Measurements from ENCODE around the gene MACIR. TPM values are rescaled to one million over a fixed set of nuclear protein-coding genes. Genes with fewer than 3 reads are reported as not detected.

The MACIR gene
- total and polyA plus RNA-seq, 8 donors = 1.2 to 39.7 (median 15.5) TPM

GRCh38 chr5:103298117-103298516, 39.6 kb downstream of the MACIR start:
- Histone ChIP-seq H3K4me3 (no peak overlapping the region), H3K4me1 (no peaks in the 10 kb centered on the region), H3K27ac (no peak overlapping the region), H3K9me3 (no peaks in the 10 kb centered on the region), H3K36me3 (no peaks in the 10 kb centered on the region), H3K27me3 (no peaks in the 10 kb centered on the region)
- DNase-seq = peak in 1 of 2 donors; percentile 9
- intact Hi-C loops (cut with DNase I; ENCODE audit: low total_unique reads) = no loop called here
- no peak for TF ChIP-seq CTCF (IDR thresholded peaks at IDR 0.05)
- TF ChIP-seq EP300 (IDR thresholded peaks at IDR 0.05) = no peak
- no peak for TF ChIP-seq POLR2AphosphoS5 (IDR thresholded peaks at IDR 0.05)
- TF ChIP-seq POLR2A (IDR thresholded peaks at IDR 0.05) = no peak
- 79 to 95% (median 90%) methylated on average over 1 of the region's 1 CpG for WGBS, 5 donors

- H3K9me3 ChIP-seq = no peaks in the 10 kb centered on the region
- H3K36me3 ChIP-seq = no peaks in the 10 kb centered on the region
- intact Hi-C loops (cut with DNase I; ENCODE audit: low total_unique reads) = no loop called here
- TF ChIP-seq CTCF (IDR thresholded peaks at IDR 0.05) = no peak
- no peak for TF ChIP-seq POLR2AphosphoS5 (IDR thresholded peaks at IDR 0.05)
- TF ChIP-seq POLR2A (IDR thresholded peaks at IDR 0.05) = no peak
- TF ChIP-seq EP300 (IDR thresholded peaks at IDR 0.05) = no peak
- no peak overlapping the region for H3K27ac ChIP-seq
- H3K4me1 ChIP-seq = no peaks in the 10 kb centered on the region
- H3K4me3 ChIP-seq = no peak overlapping the region
- WGBS, 5 donors = 68 to 80% (median 75%) methylated on average over 4 of the region's 4 CpGs
- DNase-seq = no peak
- no peaks in the 10 kb centered on the region for H3K27me3 ChIP-seq
Observed at GRCh38 chr5:103298607-103299188, 40.1 kb downstream of the MACIR start.

GRCh38 chr5:103305809-103306208, 47.2 kb downstream of the MACIR start:
- 41 to 54% (median 48%) methylated on average over 4 of the region's 4 CpGs for WGBS, 5 donors
- H3K36me3 ChIP-seq = no peaks in the 10 kb centered on the region
- intact Hi-C loops (cut with DNase I; ENCODE audit: low total_unique reads) = no loop called here

GRCh38 chr5:103307470-103307869, 48.9 kb downstream of the MACIR start:
- H3K36me3 ChIP-seq = no peaks in the 10 kb centered on the region
- TF ChIP-seq EP300 (IDR thresholded peaks at IDR 0.05) (no peak), CTCF (IDR thresholded peaks at IDR 0.05) (no peak), POLR2AphosphoS5 (IDR thresholded peaks at IDR 0.05) (no peak), POLR2A (IDR thresholded peaks at IDR 0.05) (no peak)
- no peak overlapping the region for H3K4me3 ChIP-seq
- no peaks in the 10 kb centered on the region for H3K4me1 ChIP-seq
- H3K9me3 ChIP-seq = no peaks in the 10 kb centered on the region
- H3K27ac ChIP-seq = no peak overlapping the region
- DNase-seq = no peak
- 55 to 66% (median 64%) methylated on average over 3 of the region's 3 CpGs for WGBS, 5 donors
- H3K27me3 ChIP-seq = no peaks in the 10 kb centered on the region
- intact Hi-C loops (cut with DNase I; ENCODE audit: low total_unique reads) = no loop called here

More at GRCh38 chr5:103305809-103306208, 47.2 kb downstream of the MACIR start:
- TF ChIP-seq CTCF (IDR thresholded peaks at IDR 0.05) = no peak
- peak in 2 of 3 donors; percentile 45 to 86 for TF ChIP-seq POLR2AphosphoS5 (IDR thresholded peaks at IDR 0.05)
- no peak for TF ChIP-seq POLR2A (IDR thresholded peaks at IDR 0.05)
- TF ChIP-seq EP300 (IDR thresholded peaks at IDR 0.05) = no peak
- no peaks in the 10 kb centered on the region for H3K9me3 ChIP-seq
- no peaks in the 10 kb centered on the region for H3K4me1 ChIP-seq
- H3K27ac ChIP-seq = peak overlapping the region in 3 of 5 donors; percentile 38 to 50 (median 43)
- no peaks in the 10 kb centered on the region for H3K27me3 ChIP-seq
- H3K4me3 ChIP-seq = no peak overlapping the region
- DNase-seq = peak in 1 of 2 donors; percentile 28
